GM20431 (cell line): ENCODE measurements around the gene GNGT2.

Source experiments
- in situ Hi-C: fragments of 300-500 bp; cut with MseI, MboI; formaldehyde crosslinking; loops from one replicate; pipeline ENCODE4 v1.15.0; 2020; ENCODE audit warnings: low sequenced_read_pairs; ENCODE audit not compliant: unreplicated experiment

GNGT2 gene

GRCh38 chr17:49229805-49230600 is 19.6 kb upstream of the GNGT2 start:
- in situ Hi-C loops, result loop anchor here (5.0 kb wide), 1 partner anchor 53 kb away; no protein-coding TSS in a partner anchor

GRCh38 chr17:49229076-49229804 is 18.9 kb upstream of the GNGT2 start:
- in situ Hi-C loops, result loop anchor here (5.0 kb wide), 1 partner anchor 52 kb away; no protein-coding TSS in a partner anchor

- in situ Hi-C loops, result loop anchor here (5.0 kb wide), 1 partner anchor 50 kb away; no protein-coding TSS in a partner anchor
These were observed 17.3 kb upstream of the GNGT2 start for GRCh38 chr17:49227436-49228261.

- in situ Hi-C loops, result loop anchor here (5.0 kb wide), 1 partner anchor 50 kb away; no protein-coding TSS in a partner anchor
These were observed 16.5 kb upstream of the GNGT2 start for GRCh38 chr17:49226771-49227435.

- in situ Hi-C loops, result loop anchor here (5.0 kb wide), 1 partner anchor 48 kb away; no protein-coding TSS in a partner anchor
These were observed 15.3 kb upstream of the GNGT2 start for GRCh38 chr17:49225554-49226236.

GRCh38 chr17:49224997-49225337 is 14.6 kb upstream of the GNGT2 start:
- in situ Hi-C loops, result loop anchor here (5.0 kb wide), 1 partner anchor 48 kb away; no protein-coding TSS in a partner anchor

GRCh38 chr17:49224198-49224996 is 14.0 kb upstream of the GNGT2 start:
- in situ Hi-C loops, result no loop called here

GRCh38 chr17:49223517-49224197 is 13.3 kb upstream of the GNGT2 start:
- in situ Hi-C loops, result no loop called here

GRCh38 chr17:49223168-49223516 is 12.8 kb upstream of the GNGT2 start:
- in situ Hi-C loops, result no loop called here

GRCh38 chr17:49219987-49220386 is 9.6 kb upstream of the GNGT2 start:
- in situ Hi-C loops, result no loop called here

GRCh38 chr17:49218941-49219913 is 8.9 kb upstream of the GNGT2 start:
- in situ Hi-C loops, result no loop called here

- in situ Hi-C loops, result no loop called here
These were observed 7.5 kb upstream of the GNGT2 start for GRCh38 chr17:49217651-49218413.

GRCh38 chr17:49216953-49217650 is 6.7 kb upstream of the GNGT2 start:
- in situ Hi-C loops, result no loop called here

GRCh38 chr17:49216482-49216881 is 6.1 kb upstream of the GNGT2 start:
- in situ Hi-C loops, result no loop called here

GRCh38 chr17:49214676-49215360 is 4.4 kb upstream of the GNGT2 start:
- in situ Hi-C loops, result no loop called here
